ENCODE data around the gene DPT.

DPT gene

DNA sequence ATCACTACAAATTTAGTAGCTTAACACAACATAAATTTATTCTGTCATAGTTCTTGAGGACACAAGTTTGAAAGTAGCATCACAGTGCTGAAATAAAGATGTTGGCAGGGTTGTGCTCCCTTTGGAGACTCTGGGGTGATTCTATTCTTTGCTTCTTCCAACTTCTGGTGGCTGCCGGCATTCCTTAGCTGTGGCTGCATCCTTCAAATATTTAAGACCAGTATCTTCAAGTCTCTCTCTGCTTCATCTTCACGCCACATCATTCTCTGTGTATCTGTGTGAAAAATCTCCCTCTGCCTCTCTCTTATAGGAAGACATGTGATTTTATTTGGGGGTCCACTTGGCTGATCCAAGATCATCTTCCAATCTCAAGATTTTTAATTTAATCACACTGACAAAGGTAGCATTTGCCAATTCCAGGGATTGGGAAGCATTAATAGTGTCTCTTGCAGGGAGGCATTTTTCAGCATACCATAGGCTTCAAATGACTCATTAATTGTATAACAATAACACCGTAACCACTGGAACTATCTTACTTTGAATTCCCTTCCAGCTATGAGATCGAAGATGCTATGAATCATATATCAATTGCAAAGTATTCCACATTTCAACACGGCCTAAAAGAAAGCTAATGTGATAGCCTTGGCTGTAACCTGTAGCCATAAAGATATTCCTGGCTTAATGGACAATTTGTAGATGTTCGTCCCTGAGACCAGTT is 74.6 kb downstream of the DPT start:
- DNase-seq: no peak

DNA sequence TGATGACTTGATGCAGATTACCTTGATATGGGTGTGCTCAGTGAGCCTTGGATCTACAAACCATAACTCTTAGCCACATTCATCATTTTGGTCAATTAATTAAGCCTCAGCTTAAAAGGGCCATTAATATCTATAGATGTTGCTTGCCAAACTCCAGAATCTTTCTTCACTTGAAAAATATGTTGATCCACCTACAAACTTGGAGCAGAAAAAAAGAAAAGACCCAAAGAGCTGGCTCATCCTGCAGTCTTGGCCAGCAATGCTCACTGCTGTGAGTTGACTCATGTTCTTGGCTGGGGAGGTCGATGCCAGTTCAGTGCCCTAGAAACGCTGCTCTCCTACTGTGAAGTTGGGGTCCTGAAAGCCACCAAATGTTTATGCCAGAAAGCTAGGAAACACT is 75.4 kb downstream of the DPT start:
- no peak for DNase-seq

DNA sequence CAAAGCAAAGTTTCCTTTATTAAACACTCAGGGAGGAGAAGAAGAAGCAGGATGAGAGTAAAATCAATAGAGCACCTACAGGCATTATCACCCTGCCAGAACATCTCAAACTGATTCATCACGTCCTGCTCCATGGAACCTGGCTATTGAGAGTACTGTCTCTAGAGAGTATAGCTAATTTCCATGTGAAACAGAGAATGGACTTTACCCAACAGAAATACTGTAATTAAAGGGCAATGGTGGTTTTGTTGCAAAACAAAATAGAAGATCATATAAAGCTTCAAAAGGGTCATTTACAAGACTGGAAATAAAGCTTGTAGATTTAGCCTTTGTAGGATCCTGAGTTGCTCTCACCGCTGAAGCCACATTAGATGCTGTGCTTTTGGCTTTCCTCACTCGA is 83.3 kb downstream of the DPT start:
- DNase-seq: no peak

All from CD4-positive, alpha-beta T cell treated with Interleukin-21 for 1 hour (primary cell).